AG04450 (cell line): Measurements from ENCODE around the gene SLIT3. TPM values are rescaled to one million over a fixed set of nuclear protein-coding genes. Genes with fewer than 3 reads are reported as not detected.

Experiments
- CTCF ChIA-PET: fragments of 300-600, 350-600 bp; formaldehyde crosslinking; extraction: SDS; loops from one replicate; lab custom pipeline; 2022; ENCODE audit warnings: antibody characterized with exemption, inconsistent platforms; lab: Charles Lee
- POLR2A ChIA-PET: fragments of 350-600 bp; formaldehyde crosslinking; extraction: SDS; loops from one replicate; lab custom pipeline; 2021; ENCODE audit warnings: antibody characterized with exemption, inconsistent platforms; lab: Yijun Ruan, JAX
- DNase-seq: peaks from one replicate; pipeline ENCODE4 v3.0.0-alpha.2; 2011; ENCODE audit warnings: low read depth, low spot score
- H3K27ac ChIP-seq: one replicate; pipeline ENCODE4 v1.5.1; 2012; ENCODE audit warnings: low read depth, low read length, control low read depth
- H3K27me3 ChIP-seq: one replicate; pipeline ENCODE4 v1.6.0; 2012; ENCODE audit warnings: low read length; ENCODE audit not compliant: control insufficient read depth, insufficient read depth
- H3K4me3 ChIP-seq: 2 replicates; pipeline ENCODE4 v1.5.1; 2011; ENCODE audit warnings: mild to moderate bottlenecking, low read depth, low read length, control low read depth
- H3K9me3 ChIP-seq: 2 replicates; pipeline ENCODE4 v1.5.1; 2012; ENCODE audit warnings: low read length; ENCODE audit not compliant: control insufficient read depth, insufficient read depth
- polyA plus RNA-seq: library from polyadenylated mRNA; depleted of rRNA; stranded (reverse); fragments of >200 nt; gene quantifications from 2 replicates; pipeline ENCODE4 v1.2.3, GENCODE V29; 2011
- TF ChIP-seq, protein P1 (sequence below): IDR thresholded peaks from 2 replicates; pipeline ENCODE4 v1.5.1; 2011; ENCODE audit warnings: low read depth, low read length, control low read depth, inconsistent platforms

Gene SLIT3
- polyA plus RNA-seq, 1 experiment, result 0.26 TPM

- DNase-seq, result no peak
- Histone ChIP-seq H3K27ac (no peak overlapping the region), H3K9me3 (no peaks in the 10 kb centered on the region), H3K27me3 (peaks cover 2% of the 10 kb centered on the region), H3K4me3 (no peak overlapping the region)
- CTCF ChIA-PET, result no interaction called here
- TF ChIP-seq, protein P1, sequence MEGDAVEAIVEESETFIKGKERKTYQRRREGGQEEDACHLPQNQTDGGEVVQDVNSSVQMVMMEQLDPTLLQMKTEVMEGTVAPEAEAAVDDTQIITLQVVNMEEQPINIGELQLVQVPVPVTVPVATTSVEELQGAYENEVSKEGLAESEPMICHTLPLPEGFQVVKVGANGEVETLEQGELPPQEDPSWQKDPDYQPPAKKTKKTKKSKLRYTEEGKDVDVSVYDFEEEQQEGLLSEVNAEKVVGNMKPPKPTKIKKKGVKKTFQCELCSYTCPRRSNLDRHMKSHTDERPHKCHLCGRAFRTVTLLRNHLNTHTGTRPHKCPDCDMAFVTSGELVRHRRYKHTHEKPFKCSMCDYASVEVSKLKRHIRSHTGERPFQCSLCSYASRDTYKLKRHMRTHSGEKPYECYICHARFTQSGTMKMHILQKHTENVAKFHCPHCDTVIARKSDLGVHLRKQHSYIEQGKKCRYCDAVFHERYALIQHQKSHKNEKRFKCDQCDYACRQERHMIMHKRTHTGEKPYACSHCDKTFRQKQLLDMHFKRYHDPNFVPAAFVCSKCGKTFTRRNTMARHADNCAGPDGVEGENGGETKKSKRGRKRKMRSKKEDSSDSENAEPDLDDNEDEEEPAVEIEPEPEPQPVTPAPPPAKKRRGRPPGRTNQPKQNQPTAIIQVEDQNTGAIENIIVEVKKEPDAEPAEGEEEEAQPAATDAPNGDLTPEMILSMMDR, result no peak
- POLR2A ChIA-PET, result no interaction called here
These were observed 577.9 kb downstream of the SLIT3 start for GRCh38 chr5:168723037-168723436.

GRCh38 chr5:168721966-168722365 lies 579.0 kb downstream of the SLIT3 start:
- H3K4me3 ChIP-seq, result no peak overlapping the region
- ChIA-PET POLR2A (no interaction called here), CTCF (no interaction called here)
- H3K27me3 ChIP-seq, result peaks cover 2% of the 10 kb centered on the region
- TF ChIP-seq, protein P1, result no peak
- DNase-seq, result no peak
- H3K9me3 ChIP-seq, result no peaks in the 10 kb centered on the region
- no peak overlapping the region for H3K27ac ChIP-seq

DNA sequence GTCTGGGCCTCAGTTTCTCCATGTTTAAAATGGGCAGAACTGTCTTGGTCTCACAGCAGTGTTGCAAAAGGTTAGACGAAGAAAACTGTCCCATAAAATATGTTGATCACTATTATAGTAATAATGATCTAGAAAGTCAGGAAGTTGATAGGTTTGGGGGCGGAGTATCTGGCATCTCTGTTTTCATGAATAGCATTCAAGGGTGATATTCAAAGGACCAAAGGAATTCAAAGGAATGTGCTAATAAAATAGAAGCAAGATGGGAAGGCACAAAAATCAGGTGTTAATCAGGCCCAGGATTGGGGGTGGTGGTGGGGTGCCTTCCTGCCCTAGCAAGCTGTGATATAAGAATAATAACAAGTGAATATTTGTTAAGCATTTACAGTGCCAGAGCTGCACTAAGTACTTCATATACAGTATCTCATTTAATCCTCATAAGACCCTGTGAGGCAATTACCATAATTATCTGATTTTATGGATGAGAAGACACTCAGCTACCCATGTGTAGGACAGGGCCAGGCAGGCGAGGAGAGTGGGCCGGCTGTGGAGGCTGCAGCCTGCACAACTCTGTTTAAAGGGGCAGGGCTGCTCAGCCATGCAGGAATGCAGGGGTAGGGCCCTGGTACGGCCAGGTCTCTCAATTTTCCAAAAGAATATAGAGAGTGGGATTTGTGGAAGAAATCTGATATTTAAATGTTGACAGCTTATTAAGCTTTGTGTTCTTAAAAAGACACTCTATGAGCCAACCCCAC lies 579.8 kb downstream of the SLIT3 start:
- H3K9me3 ChIP-seq, result no peaks in the 10 kb centered on the region
- H3K4me3 ChIP-seq, result no peak overlapping the region
- peaks cover 2% of the 10 kb centered on the region for H3K27me3 ChIP-seq
- H3K27ac ChIP-seq, result peak overlapping the region; percentile 11
- DNase-seq, result no peak
- TF ChIP-seq, protein P1, result no peak
- ChIA-PET CTCF (no interaction called here), POLR2A (no interaction called here)

DNA sequence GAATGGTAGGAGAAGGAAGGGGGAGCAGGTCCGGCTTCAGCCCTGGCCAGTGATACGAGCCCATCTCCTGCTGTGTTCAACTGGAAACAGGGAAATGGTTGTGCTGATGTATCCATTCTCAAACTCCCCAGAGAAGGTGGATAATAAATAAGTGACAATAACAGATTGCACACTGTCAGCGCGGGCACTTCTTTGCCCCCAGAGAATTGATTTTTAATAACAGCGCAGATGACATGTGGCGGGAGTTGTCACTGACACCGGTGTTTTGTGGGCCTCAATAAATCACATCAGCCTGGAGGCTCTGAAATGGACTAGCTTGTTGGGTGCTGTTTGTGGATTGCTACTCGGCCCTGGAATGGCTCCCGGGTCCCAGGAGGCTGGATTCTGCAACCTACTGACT lies 580.4 kb downstream of the SLIT3 start:
- POLR2A ChIA-PET, result no interaction called here
- Histone ChIP-seq H3K27ac (no peak overlapping the region), H3K9me3 (no peaks in the 10 kb centered on the region), H3K27me3 (peaks cover 2% of the 10 kb centered on the region), H3K4me3 (no peak overlapping the region)
- CTCF ChIA-PET, result no interaction called here
- TF ChIP-seq, protein P1, result no peak
- DNase-seq, result no peak

DNA sequence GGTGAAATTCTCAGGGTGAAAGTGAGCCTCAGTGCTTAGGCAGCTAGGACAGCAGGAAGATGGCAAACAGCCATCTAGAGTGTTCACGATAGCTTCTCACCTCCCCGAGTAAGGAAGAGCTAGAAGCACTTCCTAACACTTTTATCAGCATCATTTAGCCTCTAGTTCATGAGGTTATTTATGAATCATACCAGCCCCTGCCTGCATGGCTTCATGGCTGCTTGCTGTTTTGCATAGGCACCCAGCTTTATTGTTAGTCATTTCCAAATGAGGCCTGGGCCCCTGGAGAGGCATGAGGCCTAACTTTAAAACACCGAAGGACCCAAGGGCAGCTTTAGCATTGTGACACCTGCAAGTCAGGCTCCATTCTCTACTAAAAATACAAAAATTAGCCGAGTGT lies 586.9 kb downstream of the SLIT3 start:
- ChIA-PET CTCF (no interaction called here), POLR2A (no interaction called here)
- Histone ChIP-seq H3K9me3 (no peaks in the 10 kb centered on the region), H3K4me3 (no peak overlapping the region), H3K27me3 (no peaks in the 10 kb centered on the region), H3K27ac (no peak overlapping the region)
- DNase-seq, result no peak
- TF ChIP-seq, protein P1, result no peak
